WERI-Rb-1 (cell line): ENCODE results near the gene MCM10.

Experiments
- DNase-seq: peaks from one replicate; pipeline ENCODE4 v3.0.0-alpha.2; 2020
- H3K27ac ChIP-seq: fragments of 250-450 bp; sonication (Bioruptor Pico); 2 replicates; pipeline ENCODE4 v1.5.1; 2020; ENCODE audit warnings: mild to moderate bottlenecking, moderate library complexity
- H3K27me3 ChIP-seq: fragments of 250-450 bp; sonication (Bioruptor Pico); 2 replicates; pipeline ENCODE4 v1.5.1; 2021; ENCODE audit warnings: mild to moderate bottlenecking, low read depth, moderate library complexity; ENCODE audit not compliant: insufficient read depth, severe bottlenecking
- H3K36me3 ChIP-seq: fragments of 250-450 bp; sonication (Bioruptor Pico); 2 replicates; pipeline ENCODE4 v1.5.1; 2020; ENCODE audit warnings: mild to moderate bottlenecking, moderate library complexity
- H3K4me3 ChIP-seq: 2 replicates; pipeline ENCODE4 v1.5.1; 2011; ENCODE audit warnings: low read depth, mild to moderate bottlenecking, control low read depth, low read length
- H3K9me3 ChIP-seq: fragments of 250-450 bp; sonication (Bioruptor Pico); 2 replicates; pipeline ENCODE4 v1.5.1; 2021; ENCODE audit warnings: mild to moderate bottlenecking, moderate library complexity; ENCODE audit not compliant: severe bottlenecking
- TF ChIP-seq, protein P1 (sequence below): IDR thresholded peaks from 2 replicates; pipeline ENCODE4 v1.5.1; 2011; ENCODE audit warnings: low read depth, mild to moderate bottlenecking, control low read depth, inconsistent platforms, low read length

Gene MCM10

DNA sequence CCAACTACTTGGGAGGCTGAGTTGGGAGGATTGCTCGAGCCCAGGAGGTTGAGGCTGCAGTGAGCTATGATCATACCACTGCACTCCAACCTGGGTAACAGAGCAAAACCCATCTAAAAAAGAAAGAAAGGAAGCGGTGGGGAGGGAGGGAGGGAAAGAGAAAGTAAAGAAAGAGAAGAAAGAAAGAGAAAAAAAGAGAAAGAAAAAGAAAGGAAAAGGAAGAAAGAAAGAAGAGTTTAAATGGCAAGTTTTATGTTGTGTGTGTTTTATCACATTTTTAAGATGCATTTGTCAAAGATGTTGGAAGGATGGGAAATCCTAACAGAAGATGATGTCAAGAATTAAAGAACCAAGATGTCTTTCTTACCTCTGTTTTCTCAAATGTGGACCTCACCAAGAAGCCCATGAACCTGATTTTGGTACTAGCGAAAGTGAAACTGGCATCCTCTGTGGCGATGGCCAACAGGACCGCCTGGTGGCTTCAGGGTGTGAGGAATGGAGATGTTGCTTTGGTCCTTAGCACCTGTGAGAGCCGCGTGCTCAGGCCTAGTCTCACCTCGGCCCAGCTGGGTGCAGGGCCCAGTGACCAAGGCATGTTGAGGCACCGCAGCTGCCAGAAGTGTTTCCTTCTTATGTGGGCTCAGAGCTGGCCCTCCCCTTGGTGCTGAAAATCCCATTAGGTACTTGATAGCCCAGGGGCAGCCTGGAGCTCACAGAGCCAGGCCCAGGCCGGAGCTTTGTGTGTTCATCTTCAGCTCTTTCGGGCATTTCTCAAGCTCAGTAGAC, 63.0 kb downstream of the MCM10 start:
- no peak for DNase-seq
- H3K4me3 ChIP-seq: no peak overlapping the region
- no peaks in the 10 kb centered on the region for H3K36me3 ChIP-seq
- H3K9me3 ChIP-seq: no peaks in the 10 kb centered on the region
- TF ChIP-seq, protein P1, sequence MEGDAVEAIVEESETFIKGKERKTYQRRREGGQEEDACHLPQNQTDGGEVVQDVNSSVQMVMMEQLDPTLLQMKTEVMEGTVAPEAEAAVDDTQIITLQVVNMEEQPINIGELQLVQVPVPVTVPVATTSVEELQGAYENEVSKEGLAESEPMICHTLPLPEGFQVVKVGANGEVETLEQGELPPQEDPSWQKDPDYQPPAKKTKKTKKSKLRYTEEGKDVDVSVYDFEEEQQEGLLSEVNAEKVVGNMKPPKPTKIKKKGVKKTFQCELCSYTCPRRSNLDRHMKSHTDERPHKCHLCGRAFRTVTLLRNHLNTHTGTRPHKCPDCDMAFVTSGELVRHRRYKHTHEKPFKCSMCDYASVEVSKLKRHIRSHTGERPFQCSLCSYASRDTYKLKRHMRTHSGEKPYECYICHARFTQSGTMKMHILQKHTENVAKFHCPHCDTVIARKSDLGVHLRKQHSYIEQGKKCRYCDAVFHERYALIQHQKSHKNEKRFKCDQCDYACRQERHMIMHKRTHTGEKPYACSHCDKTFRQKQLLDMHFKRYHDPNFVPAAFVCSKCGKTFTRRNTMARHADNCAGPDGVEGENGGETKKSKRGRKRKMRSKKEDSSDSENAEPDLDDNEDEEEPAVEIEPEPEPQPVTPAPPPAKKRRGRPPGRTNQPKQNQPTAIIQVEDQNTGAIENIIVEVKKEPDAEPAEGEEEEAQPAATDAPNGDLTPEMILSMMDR: no peak
- no peaks in the 10 kb centered on the region for H3K27me3 ChIP-seq
- no peak overlapping the region for H3K27ac ChIP-seq

- H3K27ac ChIP-seq: no peak overlapping the region
- no peak overlapping the region for H3K4me3 ChIP-seq
- no peaks in the 10 kb centered on the region for H3K36me3 ChIP-seq
- TF ChIP-seq, protein P1: no peak
- H3K9me3 ChIP-seq: no peaks in the 10 kb centered on the region
- no peak for DNase-seq
- H3K27me3 ChIP-seq: no peaks in the 10 kb centered on the region
Observed at GRCh38 chr10:13225601-13226000, 64.2 kb downstream of the MCM10 start.

GRCh38 chr10:13227031-13227430, 65.7 kb downstream of the MCM10 start:
- Histone ChIP-seq H3K9me3 (no peaks in the 10 kb centered on the region), H3K27ac (no peak overlapping the region), H3K27me3 (no peaks in the 10 kb centered on the region), H3K4me3 (no peak overlapping the region), H3K36me3 (no peaks in the 10 kb centered on the region)
- no peak for DNase-seq
- TF ChIP-seq, protein P1: no peak

DNA sequence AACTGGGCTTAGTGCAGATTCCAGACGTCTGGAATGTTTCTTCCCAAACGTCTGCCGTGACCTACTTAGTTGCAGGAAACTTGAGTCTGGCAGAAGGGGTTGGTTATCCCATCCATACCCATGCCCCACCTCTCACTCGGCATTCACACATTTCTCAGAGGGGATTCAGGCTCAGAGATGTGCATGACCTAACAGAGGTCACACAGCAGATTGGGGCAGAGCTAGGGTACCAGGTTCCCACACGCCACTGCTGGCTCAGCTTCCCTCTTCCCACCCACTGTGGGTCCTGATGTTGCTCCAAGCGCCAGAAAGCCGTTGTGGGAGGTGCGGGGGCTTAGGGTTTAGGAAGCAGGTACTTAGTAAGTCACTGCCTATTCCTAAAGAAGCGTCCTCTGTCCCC, 69.8 kb downstream of the MCM10 start:
- H3K9me3 ChIP-seq: no peaks in the 10 kb centered on the region
- H3K27ac ChIP-seq: no peak overlapping the region
- DNase-seq: peak; percentile 6
- H3K27me3 ChIP-seq: no peaks in the 10 kb centered on the region
- no peak overlapping the region for H3K4me3 ChIP-seq
- no peaks in the 10 kb centered on the region for H3K36me3 ChIP-seq
- TF ChIP-seq, protein P1: no peak

DNA sequence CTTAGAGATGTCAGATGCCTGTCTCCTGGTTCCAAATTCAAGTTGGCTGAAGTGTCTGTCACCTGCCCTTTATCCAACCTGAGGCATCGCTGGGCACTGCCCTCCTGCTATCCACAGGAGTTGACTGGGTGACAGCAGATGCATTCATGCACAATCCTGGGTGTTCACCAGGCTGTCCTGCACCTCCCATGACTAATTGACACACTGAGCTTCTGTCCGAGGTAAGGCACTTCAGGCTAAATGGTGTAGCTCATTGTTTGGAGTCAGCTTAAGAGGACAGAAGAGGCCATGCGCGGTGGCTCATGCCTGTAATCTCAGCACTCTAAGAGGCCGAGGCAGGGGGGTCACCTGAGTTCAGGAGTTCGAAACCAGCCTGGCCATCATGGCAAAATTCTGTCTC, 70.5 kb downstream of the MCM10 start:
- peak; percentile 50 for DNase-seq
- Histone ChIP-seq H3K36me3 (no peaks in the 10 kb centered on the region), H3K9me3 (no peaks in the 10 kb centered on the region)

More for the DNA sequence above, 70.5 kb downstream of the MCM10 start:
- Histone ChIP-seq H3K27ac (no peak overlapping the region), H3K27me3 (no peaks in the 10 kb centered on the region), H3K4me3 (no peak overlapping the region)
- TF ChIP-seq, protein P1: no peak
